ENCODE measurements around the gene KCTD6. TPM values are rescaled to one million over a fixed set of nuclear protein-coding genes. Genes with fewer than 3 reads are reported as not detected.

The KCTD6 gene
- total RNA-seq (2013): 18.1 TPM
- polyA plus RNA-seq (10 to 100 TPM; 11.3 to 18.9 (median 11.9) TPM), polyA minus RNA-seq (6.9 and 9.8 TPM in 2 replicates), total RNA-seq (1.0 to 9.9 (median 6.7) reads per million in 11 experiments)

GRCh38 chr3:58491506-58492402 lies at the start of gene KCTD6:
TSS of gene KCTD6 (plus strand) at chr3:58492096. CDS start at chr3:58498756, 6,660 bp downstream.
- no peaks in the 10 kb centered on the region for H3K27me3 ChIP-seq (ENCODE audit: control insufficient read depth in 2 of 2, insufficient read depth in 2 of 2, low read length in 2 of 2)
- peaks cover 17 to 20% of the 10 kb centered on the region in 2 donors for H3K36me3 Mint-ChIP-seq
- under 1% methylated on average over 103 of the region's 104 CpGs for whole genome bisulfite sequencing (ENCODE audit: insufficient coverage)
- H3K36me3 ChIP-seq (replicated peaks in 1 of 2; ENCODE audit: control insufficient read depth in 1 of 2, insufficient read depth in 2 of 2, low read length in 2 of 2): no peaks in the 10 kb centered on the region
- H3K27me3 Mint-ChIP-seq (ENCODE audit: low read depth in 3 of 3): peaks cover 0 to 1% (median 1%) of the 10 kb centered on the region in 3 donors
- H3K9ac ChIP-seq (ENCODE audit: insufficient read depth, low read length, poor library complexity, severe bottlenecking): peak within 1 kb of the TSS; percentile 79
- H3K4me1 ChIP-seq (ENCODE audit: control insufficient read depth in 1 of 2, insufficient read depth in 2 of 2, low read length in 2 of 2): peaks cover 41 to 66% of the 10 kb centered on the region in 2 donors
- peaks cover 0 to 2% (median 0%) of the 10 kb centered on the region in 7 donors for H3K9me3 Mint-ChIP-seq
- DNase-seq: peak; percentile 93 to 95 (median 95)
- peak; percentile 60 for TF ChIP-seq CTCF (IDR thresholded peaks at IDR 0.05)
- peak within 1 kb of the TSS; percentile 93 for H3K4me2 ChIP-seq (replicated peaks; ENCODE audit: extremely low read depth, low read length, poor library complexity, severe bottlenecking)
- peaks cover 67% of the 10 kb centered on the region for H3K79me2 ChIP-seq (ENCODE audit: insufficient read depth, low read length)
- intact Hi-C loops (cut with micrococcal nuclease): loop anchor here (2.0 to 10.0 kb wide), 5 partner anchors 34 to 157 kb away; partner anchors contain the start of genes PDHB (in 1 of the 2) and PXK (in 1 of the 2)
- peak within 1 kb of the TSS; percentile 88 to 98 (median 92) for H3K27ac Mint-ChIP-seq
- peak within 1 kb of the TSS; percentile 69 to 92 (median 90) for H3K4me3 ChIP-seq (replicated peaks in 1 of 3; ENCODE audit: low read depth in 2 of 3, low read length in 3 of 3)
- H3K9me3 ChIP-seq (replicated peaks in 1 of 2; ENCODE audit: control insufficient read depth in 1 of 2, insufficient read depth in 1 of 2, low read length in 2 of 2): no peaks in the 10 kb centered on the region
- H4K20me1 ChIP-seq (ENCODE audit: insufficient read depth, low read length): peaks cover 42% of the 10 kb centered on the region
- H3K4me3 Mint-ChIP-seq: peak within 1 kb of the TSS; percentile 94 to 99
- H2AFZ ChIP-seq (ENCODE audit: insufficient read depth, low read depth, low read length, poor library complexity, severe bottlenecking): peak within 1 kb of the TSS; percentile 82
- H3K27ac ChIP-seq (ENCODE audit: low read depth in 1 of 2, low read length in 2 of 2): peak within 1 kb of the TSS; percentile 47 to 85
- peaks cover 74% of the 10 kb centered on the region for H3K4me1 Mint-ChIP-seq

GRCh38 chr3:58452176-58452575 lies 39.7 kb upstream of the KCTD6 start:
- Mint-ChIP-seq H3K36me3 (peaks cover 2 to 3% of the 10 kb centered on the region in 2 donors), H3K27ac (no peak overlapping the region), H3K4me3 (no peak overlapping the region), H3K4me1 (peaks cover 4% of the 10 kb centered on the region), H3K27me3 (ENCODE audit: low read depth in 3 of 3) (peaks cover 1 to 6% (median 5%) of the 10 kb centered on the region in 3 donors), H3K9me3 (peaks cover 14 to 43% (median 36%) of the 10 kb centered on the region in 7 donors)
- no peak overlapping the region for H3K9ac ChIP-seq (ENCODE audit: insufficient read depth, low read length, poor library complexity, severe bottlenecking)
- no peak overlapping the region for H3K4me3 ChIP-seq (replicated peaks in 1 of 3; ENCODE audit: low read depth in 2 of 3, low read length in 3 of 3)
- no peaks in the 10 kb centered on the region for H3K36me3 ChIP-seq (replicated peaks in 1 of 2; ENCODE audit: control insufficient read depth in 1 of 2, insufficient read depth in 2 of 2, low read length in 2 of 2)
- H3K4me2 ChIP-seq (replicated peaks; ENCODE audit: extremely low read depth, low read length, poor library complexity, severe bottlenecking): no peak overlapping the region
- WGBS (ENCODE audit: insufficient coverage): 100% methylated on average over 1 of the region's 1 CpG
- no peaks in the 10 kb centered on the region for H4K20me1 ChIP-seq (ENCODE audit: insufficient read depth, low read length)
- DNase-seq: no peak
- H2AFZ ChIP-seq (ENCODE audit: insufficient read depth, low read depth, low read length, poor library complexity, severe bottlenecking): no peak overlapping the region
- no peaks in the 10 kb centered on the region for H3K27me3 ChIP-seq (ENCODE audit: control insufficient read depth in 2 of 2, insufficient read depth in 2 of 2, low read length in 2 of 2)
- H3K4me1 ChIP-seq (ENCODE audit: control insufficient read depth in 1 of 2, insufficient read depth in 2 of 2, low read length in 2 of 2): peaks cover 0 to 5% of the 10 kb centered on the region in 2 donors
- intact Hi-C loops (cut with micrococcal nuclease): no loop called here
- no peak overlapping the region for H3K27ac ChIP-seq (ENCODE audit: low read depth in 1 of 2, low read length in 2 of 2)
- no peak for TF ChIP-seq CTCF (IDR thresholded peaks at IDR 0.05)
- H3K79me2 ChIP-seq (ENCODE audit: insufficient read depth, low read length): no peaks in the 10 kb centered on the region
- peaks cover 27 to 29% of the 10 kb centered on the region in 2 donors for H3K9me3 ChIP-seq (replicated peaks in 1 of 2; ENCODE audit: control insufficient read depth in 1 of 2, insufficient read depth in 1 of 2, low read length in 2 of 2)
